OCI-LY7 (cell line): Measurements from ENCODE around the gene NPIPB8.

Source experiments
- CTCF ChIP-seq: fragments of 200-600 bp; sonication (generic); conservative IDR thresholded peaks from 2 replicates; pipeline ENCODE4 v1.5.1; 2014; ENCODE audit warnings: mild to moderate bottlenecking, antibody characterized with exemption, low read length, moderate library complexity, mixed read lengths
- EZH2phosphoT487 ChIP-seq: fragments of 200-600 bp; sonication (generic); IDR thresholded peaks from 2 replicates; pipeline ENCODE4 v1.6.1; 2018; ENCODE audit warnings: low read depth, borderline replicate concordance, mild to moderate bottlenecking, mixed run types, antibody characterized with exemption, low read length, moderate library complexity, mixed read lengths

GRCh38 chr16:28589930-28590329, 47.9 kb upstream of the NPIPB8 start:
- TF ChIP-seq CTCF (no peak), EZH2phosphoT487 (no peak)
